ENCODE data around the gene SLC25A5. TPM values are rescaled to one million over a fixed set of nuclear protein-coding genes. Genes with fewer than 3 reads are reported as not detected.
A peak's percentile ranks its signal among the peaks of the same experiment; 100 is the strongest.

SLC25A5 gene
- total and polyA plus RNA-seq, 10 of the 15 experiments (the other 5 are each of a cell fraction or from before 2014, with no cell fraction given) = 361 to 3,863 (median 618) TPM

DNA sequence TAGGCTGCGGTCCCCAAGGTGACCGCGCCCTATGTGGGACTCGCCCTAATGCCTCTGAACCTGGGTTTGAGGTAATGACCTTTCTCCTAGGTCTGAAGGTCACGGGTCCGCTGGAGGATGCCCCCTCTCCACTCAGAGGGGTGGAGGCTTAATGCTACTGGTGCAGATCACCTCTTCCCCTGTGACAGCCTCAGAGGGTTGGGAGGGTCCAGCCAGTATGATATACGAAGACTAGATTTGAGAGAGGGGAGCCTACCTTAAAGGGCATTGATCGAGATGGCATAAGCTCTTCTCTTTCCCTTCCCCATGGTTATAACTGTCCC lies 1.0 kb downstream of the SLC25A5 start:
- TF ChIP-seq BACH1 (IDR thresholded peaks at IDR 0.05; ENCODE audit: borderline replicate concordance) (no peak), ESRRA (IDR thresholded peaks at IDR 0.05; ENCODE audit: low read length) (peak; percentile 72; the same call in 1 of the 2 replicates), POLR2AphosphoS5 (IDR thresholded peaks at IDR 0.05; ENCODE audit: low read length) (peak; percentile 40; the same call in 1 of the 2 replicates), SIN3A (IDR thresholded peaks at IDR 0.05; ENCODE audit: low read depth, low read length) (0 out of 2 replicates have a peak, but pooled peaks have one; percentile 27), PML (IDR thresholded peaks at IDR 0.05; ENCODE audit: low read length) (no peak), PAX8 (IDR thresholded peaks at IDR 0.05) (no peak), NBN (IDR thresholded peaks at IDR 0.05) (peak; percentile 39; the same call in 1 of the 2 replicates), SMAD1 (IDR thresholded peaks at IDR 0.05; ENCODE audit: low read depth, partially characterized antibody) (no peak)
- TF ChIP-seq, protein P1, sequence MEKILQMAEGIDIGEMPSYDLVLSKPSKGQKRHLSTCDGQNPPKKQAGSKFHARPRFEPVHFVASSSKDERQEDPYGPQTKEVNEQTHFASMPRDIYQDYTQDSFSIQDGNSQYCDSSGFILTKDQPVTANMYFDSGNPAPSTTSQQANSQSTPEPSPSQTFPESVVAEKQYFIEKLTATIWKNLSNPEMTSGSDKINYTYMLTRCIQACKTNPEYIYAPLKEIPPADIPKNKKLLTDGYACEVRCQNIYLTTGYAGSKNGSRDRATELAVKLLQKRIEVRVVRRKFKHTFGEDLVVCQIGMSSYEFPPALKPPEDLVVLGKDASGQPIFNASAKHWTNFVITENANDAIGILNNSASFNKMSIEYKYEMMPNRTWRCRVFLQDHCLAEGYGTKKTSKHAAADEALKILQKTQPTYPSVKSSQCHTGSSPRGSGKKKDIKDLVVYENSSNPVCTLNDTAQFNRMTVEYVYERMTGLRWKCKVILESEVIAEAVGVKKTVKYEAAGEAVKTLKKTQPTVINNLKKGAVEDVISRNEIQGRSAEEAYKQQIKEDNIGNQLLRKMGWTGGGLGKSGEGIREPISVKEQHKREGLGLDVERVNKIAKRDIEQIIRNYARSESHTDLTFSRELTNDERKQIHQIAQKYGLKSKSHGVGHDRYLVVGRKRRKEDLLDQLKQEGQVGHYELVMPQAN (conservative IDR thresholded peaks at IDR 0.05) = no peak
- no peaks in the 10 kb centered on the region; the same call in 1 of the 2 replicates for H3K4me1 ChIP-seq (ENCODE audit: control insufficient read depth, insufficient read depth, low read length)
- peak overlapping the region; percentile 57 for H3K4me3 ChIP-seq
- FAIRE-seq (no peak), DNase-seq (ENCODE audit: low read depth, low spot score) (no peak), ATAC-seq (no peak)
- BruUV-seq (replicated peaks) = no TSS peak
- RAD21 ChIA-PET (ENCODE audit: unreplicated experiment) = interaction anchor here (0.6 to 1.9 kb wide), 6 partner anchors 9 to 136 kb away, joined by 3 to 15 read pairs (median 4); no protein-coding TSS in a partner anchor
- H4K20me1 ChIP-seq (ENCODE audit: control insufficient read depth, insufficient read depth) = no peaks in the 10 kb centered on the region; the same call in 1 of the 2 replicates
- POLR2A ChIA-PET = interaction anchor here (0.5 to 4.5 kb wide), 5 partner anchors 8 to 131 kb away, joined by 3 to 21 read pairs (median 5); no protein-coding TSS in a partner anchor
- intact Hi-C loops (cut with micrococcal nuclease; ENCODE audit: unreplicated experiment) (loop anchor here (1.0 kb wide), 1 partner anchor 70 kb away; the partner anchor contains the start of gene SLC25A43), in situ Hi-C loops (cut with MboI) (no loop called here)
- peak overlapping the region; percentile 11; the same call in 1 of the 2 replicates for H3K27ac ChIP-seq (ENCODE audit: control insufficient read depth, insufficient read depth)
- WGBS (ENCODE audit: insufficient coverage, insufficient replicate concordance, low lambda C conversion rate, missing lambda C conversion rate) = 27% methylated on average over 8 of the region's 8 CpGs
- H3K79me2 ChIP-seq (ENCODE audit: control insufficient read depth, insufficient read depth, low read length) = peaks cover 15% of the 10 kb centered on the region
- no peaks in the 10 kb centered on the region; the same call in 2 of the 3 replicates for H3K9me3 ChIP-seq (replicated peaks; ENCODE audit: control insufficient read depth, insufficient read depth, low read length)
- H3K36me3 ChIP-seq (ENCODE audit: control insufficient read depth in 2 of 2, insufficient read depth in 2 of 2, low read length in 1 of 2) = peaks cover 0 to 6% of the 10 kb centered on the region in 2 experiments; a peak in 1 of 4 replicates
- H3K4me2 ChIP-seq (ENCODE audit: control insufficient read depth, insufficient read depth) = peak overlapping the region; percentile 66
- peak overlapping the region; percentile 58 for H3K9ac ChIP-seq (ENCODE audit: control insufficient read depth, insufficient read depth, low read length)
- H2AFZ ChIP-seq (ENCODE audit: control insufficient read depth, low read depth, low read length) = no peak overlapping the region
- H3K27me3 ChIP-seq (replicated peaks in 1 of 2; ENCODE audit: control insufficient read depth in 2 of 2, insufficient read depth in 2 of 2, low read length in 1 of 2) = no peaks in the 10 kb centered on the region
- SMC1A ChIA-PET (ENCODE audit: uncharacterized antibody, unreplicated experiment) = interaction anchor here (0.7 to 1.3 kb wide), 4 partner anchors 9 to 323 kb away, joined by 3 to 5 read pairs (median 4); partner anchors contain the start of gene RPL39
- CTCF ChIA-PET = interaction anchor here (1.0 to 2.1 kb wide), 7 partner anchors 9 to 260 kb away, joined by 3 to 12 read pairs (median 3); no protein-coding TSS in a partner anchor
